ENCODE measurements around the gene LRP2.

The LRP2 gene

DNA sequence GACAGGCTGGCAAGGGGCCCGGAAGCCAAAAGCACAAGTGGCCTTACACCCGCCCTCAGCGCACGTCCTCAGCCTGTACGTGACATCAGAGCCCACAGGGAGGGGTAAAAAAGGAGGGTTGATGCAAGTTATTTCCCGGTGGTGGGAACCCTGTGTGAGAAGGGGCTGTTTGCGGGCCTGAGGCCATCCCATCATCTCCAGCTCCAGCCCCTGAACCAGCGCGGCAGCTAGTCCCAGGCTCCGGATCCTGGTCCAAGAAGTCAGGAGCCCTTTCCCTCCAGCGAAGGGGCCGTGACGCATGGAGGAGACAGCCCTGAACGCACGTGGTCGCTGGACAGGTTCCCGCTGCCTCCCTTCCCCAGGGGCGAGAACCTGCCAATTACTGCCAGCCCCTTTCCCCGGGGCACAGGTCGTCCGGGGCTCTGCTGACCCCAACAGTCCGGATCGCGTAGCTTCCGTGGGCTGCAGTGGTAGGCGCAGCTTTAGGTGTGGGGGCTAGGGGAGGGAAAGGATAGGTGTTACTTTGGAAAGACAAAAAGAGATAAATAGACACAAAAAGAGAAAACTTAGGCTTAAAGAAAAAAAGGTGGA lies 1.3 kb upstream of the LRP2 start:
- H3K4me1 ChIP-seq (ENCODE audit: control insufficient read depth, insufficient read depth, low read length): peaks cover 3% of the 10 kb centered on the region; the same call in 1 of the 2 replicates
- H3K9me3 ChIP-seq (ENCODE audit: control insufficient read depth, insufficient read depth, low read depth, low read length): no peaks in the 10 kb centered on the region
- H3K4me3 ChIP-seq (ENCODE audit: low read depth, low read length): peak overlapping the region; percentile 46
- ChIA-PET POLR2A (no interaction called here), CTCF (interaction anchor here (0.7 kb wide), 1 partner anchor 254 kb away, joined by 4 read pairs; no protein-coding TSS in a partner anchor)
- H3K36me3 ChIP-seq (ENCODE audit: control insufficient read depth in 2 of 2, insufficient read depth in 1 of 2, low read length in 2 of 2): no peaks in the 10 kb centered on the region
- H3K27ac ChIP-seq (ENCODE audit: extremely low read depth, low read depth, low read length): no peak overlapping the region; the same call in 1 of the 2 replicates
- TF ChIP-seq ZNF555 (tag by site-specific recombination; conservative IDR thresholded peaks at IDR 0.05) (no peak), ZNF324 (tag by site-specific recombination; IDR thresholded peaks at IDR 0.05) (no peak), ZNF202 (tag by site-specific recombination; IDR thresholded peaks at IDR 0.05; ENCODE audit: borderline replicate concordance) (no peak), ZEB2 (tag by site-specific recombination; IDR thresholded peaks at IDR 0.05) (0 out of 2 replicates have a peak, but pooled peaks have one; percentile 15), ZNF600 (tag by site-specific recombination; IDR thresholded peaks at IDR 0.05) (no peak), ZNF140 (tag by site-specific recombination; IDR thresholded peaks at IDR 0.05) (no peak), SP7 (tag by site-specific recombination; IDR thresholded peaks at IDR 0.05) (no peak), GLIS2 (tag by site-specific recombination; IDR thresholded peaks at IDR 0.05) (0 out of 2 replicates have a peak, but pooled peaks have one; percentile 27), ZNF175 (tag by site-specific recombination; IDR thresholded peaks at IDR 0.05) (no peak), ZNF16 (tag by site-specific recombination; IDR thresholded peaks at IDR 0.05; ENCODE audit: low read depth) (no peak), ZNF223 (tag by site-specific recombination; IDR thresholded peaks at IDR 0.05) (peak; percentile 86), ZBTB20 (tag by site-specific recombination; IDR thresholded peaks at IDR 0.05) (peak; percentile 91), SCRT1 (tag by site-specific recombination; IDR thresholded peaks at IDR 0.05; ENCODE audit: borderline replicate concordance) (no peak), ZNF10 (tag by site-specific recombination; IDR thresholded peaks at IDR 0.05) (no peak), ZNF174 (tag by site-specific recombination; IDR thresholded peaks at IDR 0.05) (no peak), ZNF629 (tag by site-specific recombination; IDR thresholded peaks at IDR 0.05) (peak; percentile 86), ZNF426 (tag by site-specific recombination; IDR thresholded peaks at IDR 0.05) (no peak), BCL11B (tag by site-specific recombination; IDR thresholded peaks at IDR 0.05; ENCODE audit: low read depth) (no peak), ZFP37 (tag by site-specific recombination; IDR thresholded peaks at IDR 0.05) (no peak), FEZF1 (tag by site-specific recombination; IDR thresholded peaks at IDR 0.05) (peak; percentile 73), GLI2 (tag by site-specific recombination; IDR thresholded peaks at IDR 0.05; ENCODE audit: borderline replicate concordance, low read depth) (no peak), ZXDB (tag by site-specific recombination; IDR thresholded peaks at IDR 0.05) (peak; percentile 50; the same call in 1 of the 2 replicates), ZNF2 (tag by site-specific recombination; IDR thresholded peaks at IDR 0.05) (no peak)
- TF ChIP-seq, protein P1, sequence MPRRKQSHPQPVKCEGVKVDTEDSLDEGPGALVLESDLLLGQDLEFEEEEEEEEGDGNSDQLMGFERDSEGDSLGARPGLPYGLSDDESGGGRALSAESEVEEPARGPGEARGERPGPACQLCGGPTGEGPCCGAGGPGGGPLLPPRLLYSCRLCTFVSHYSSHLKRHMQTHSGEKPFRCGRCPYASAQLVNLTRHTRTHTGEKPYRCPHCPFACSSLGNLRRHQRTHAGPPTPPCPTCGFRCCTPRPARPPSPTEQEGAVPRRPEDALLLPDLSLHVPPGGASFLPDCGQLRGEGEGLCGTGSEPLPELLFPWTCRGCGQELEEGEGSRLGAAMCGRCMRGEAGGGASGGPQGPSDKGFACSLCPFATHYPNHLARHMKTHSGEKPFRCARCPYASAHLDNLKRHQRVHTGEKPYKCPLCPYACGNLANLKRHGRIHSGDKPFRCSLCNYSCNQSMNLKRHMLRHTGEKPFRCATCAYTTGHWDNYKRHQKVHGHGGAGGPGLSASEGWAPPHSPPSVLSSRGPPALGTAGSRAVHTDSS (tag by site-specific recombination; IDR thresholded peaks at IDR 0.05): no peak
- TF ChIP-seq, protein P2, sequence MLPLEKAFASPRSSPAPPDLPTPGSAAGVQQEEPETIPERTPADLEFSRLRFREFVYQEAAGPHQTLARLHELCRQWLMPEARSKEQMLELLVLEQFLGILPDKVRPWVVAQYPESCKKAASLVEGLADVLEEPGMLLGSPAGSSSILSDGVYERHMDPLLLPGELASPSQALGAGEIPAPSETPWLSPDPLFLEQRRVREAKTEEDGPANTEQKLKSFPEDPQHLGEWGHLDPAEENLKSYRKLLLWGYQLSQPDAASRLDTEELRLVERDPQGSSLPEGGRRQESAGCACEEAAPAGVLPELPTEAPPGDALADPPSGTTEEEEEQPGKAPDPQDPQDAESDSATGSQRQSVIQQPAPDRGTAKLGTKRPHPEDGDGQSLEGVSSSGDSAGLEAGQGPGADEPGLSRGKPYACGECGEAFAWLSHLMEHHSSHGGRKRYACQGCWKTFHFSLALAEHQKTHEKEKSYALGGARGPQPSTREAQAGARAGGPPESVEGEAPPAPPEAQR (tag by site-specific recombination; IDR thresholded peaks at IDR 0.05): no peak
- TF ChIP-seq, protein P3, sequence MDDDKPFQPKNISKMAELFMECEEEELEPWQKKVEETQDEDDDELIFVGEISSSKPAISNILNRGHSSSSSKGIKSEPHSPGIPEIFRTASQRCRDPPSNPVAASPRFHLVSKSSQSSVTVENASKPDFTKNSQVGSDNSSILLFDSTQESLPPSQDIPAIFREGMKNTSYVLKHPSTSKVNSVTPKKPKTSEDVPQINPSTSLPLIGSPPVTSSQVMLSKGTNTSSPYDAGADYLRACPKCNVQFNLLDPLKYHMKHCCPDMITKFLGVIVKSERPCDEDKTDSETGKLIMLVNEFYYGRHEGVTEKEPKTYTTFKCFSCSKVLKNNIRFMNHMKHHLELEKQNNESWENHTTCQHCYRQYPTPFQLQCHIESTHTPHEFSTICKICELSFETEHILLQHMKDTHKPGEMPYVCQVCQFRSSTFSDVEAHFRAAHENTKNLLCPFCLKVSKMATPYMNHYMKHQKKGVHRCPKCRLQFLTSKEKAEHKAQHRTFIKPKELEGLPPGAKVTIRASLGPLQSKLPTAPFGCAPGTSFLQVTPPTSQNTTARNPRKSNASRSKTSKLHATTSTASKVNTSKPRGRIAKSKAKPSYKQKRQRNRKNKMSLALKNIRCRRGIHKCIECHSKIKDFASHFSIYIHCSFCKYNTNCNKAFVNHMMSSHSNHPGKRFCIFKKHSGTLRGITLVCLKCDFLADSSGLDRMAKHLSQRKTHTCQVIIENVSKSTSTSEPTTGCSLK (tag by site-specific recombination; IDR thresholded peaks at IDR 0.05): no peak
- TF ChIP-seq, protein P4, sequence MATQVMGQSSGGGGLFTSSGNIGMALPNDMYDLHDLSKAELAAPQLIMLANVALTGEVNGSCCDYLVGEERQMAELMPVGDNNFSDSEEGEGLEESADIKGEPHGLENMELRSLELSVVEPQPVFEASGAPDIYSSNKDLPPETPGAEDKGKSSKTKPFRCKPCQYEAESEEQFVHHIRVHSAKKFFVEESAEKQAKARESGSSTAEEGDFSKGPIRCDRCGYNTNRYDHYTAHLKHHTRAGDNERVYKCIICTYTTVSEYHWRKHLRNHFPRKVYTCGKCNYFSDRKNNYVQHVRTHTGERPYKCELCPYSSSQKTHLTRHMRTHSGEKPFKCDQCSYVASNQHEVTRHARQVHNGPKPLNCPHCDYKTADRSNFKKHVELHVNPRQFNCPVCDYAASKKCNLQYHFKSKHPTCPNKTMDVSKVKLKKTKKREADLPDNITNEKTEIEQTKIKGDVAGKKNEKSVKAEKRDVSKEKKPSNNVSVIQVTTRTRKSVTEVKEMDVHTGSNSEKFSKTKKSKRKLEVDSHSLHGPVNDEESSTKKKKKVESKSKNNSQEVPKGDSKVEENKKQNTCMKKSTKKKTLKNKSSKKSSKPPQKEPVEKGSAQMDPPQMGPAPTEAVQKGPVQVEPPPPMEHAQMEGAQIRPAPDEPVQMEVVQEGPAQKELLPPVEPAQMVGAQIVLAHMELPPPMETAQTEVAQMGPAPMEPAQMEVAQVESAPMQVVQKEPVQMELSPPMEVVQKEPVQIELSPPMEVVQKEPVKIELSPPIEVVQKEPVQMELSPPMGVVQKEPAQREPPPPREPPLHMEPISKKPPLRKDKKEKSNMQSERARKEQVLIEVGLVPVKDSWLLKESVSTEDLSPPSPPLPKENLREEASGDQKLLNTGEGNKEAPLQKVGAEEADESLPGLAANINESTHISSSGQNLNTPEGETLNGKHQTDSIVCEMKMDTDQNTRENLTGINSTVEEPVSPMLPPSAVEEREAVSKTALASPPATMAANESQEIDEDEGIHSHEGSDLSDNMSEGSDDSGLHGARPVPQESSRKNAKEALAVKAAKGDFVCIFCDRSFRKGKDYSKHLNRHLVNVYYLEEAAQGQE (tag by site-specific recombination; IDR thresholded peaks at IDR 0.05): no peak

Measured in HEK293 (cell line).